NCI-H2029 treated with DMSO at 0.1 percent for 48 hours (cell line): Measurements from ENCODE around the gene FMO2.

Experiments used
- DNase-seq: peaks from one replicate; lab custom pipeline; 2025; lab: John Stamatoyannopoulos, UW

FMO2 gene

DNA sequence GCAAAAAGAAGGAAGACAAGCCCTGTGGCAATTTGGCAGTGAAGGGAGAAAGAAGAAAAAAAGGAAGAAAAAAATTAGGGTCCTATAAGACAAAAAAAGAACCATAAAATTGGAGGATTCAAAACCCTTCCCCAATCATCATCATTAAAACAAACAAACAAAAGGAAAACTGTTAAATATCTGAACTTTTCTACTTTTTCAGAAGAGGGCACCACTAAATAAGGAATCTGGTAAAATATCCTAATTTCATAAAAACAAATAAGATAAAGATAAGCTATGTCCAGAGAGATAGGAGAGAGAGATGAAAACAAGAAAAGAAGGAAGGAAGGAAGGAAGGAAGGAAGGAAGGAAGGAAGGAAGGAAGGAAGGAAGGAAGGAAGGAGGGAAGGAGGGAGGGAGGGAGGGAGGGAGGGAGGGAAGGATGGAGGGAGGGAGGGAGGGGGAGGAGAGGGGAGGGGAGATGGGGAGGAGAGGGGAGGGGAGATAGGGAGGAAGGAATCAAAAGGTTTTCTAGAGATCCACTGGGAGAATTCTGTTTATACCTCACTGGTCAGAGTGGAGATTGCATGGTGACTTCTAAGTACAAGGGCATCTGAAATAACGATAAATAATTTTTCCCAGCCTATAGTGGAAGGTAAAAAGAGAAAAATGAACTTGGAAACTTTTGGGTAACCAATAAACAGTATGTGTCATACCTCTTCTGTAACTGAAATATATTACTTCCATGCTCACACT, 10.4 kb upstream of the FMO2 start:
- DNase-seq, result no peak

DNA sequence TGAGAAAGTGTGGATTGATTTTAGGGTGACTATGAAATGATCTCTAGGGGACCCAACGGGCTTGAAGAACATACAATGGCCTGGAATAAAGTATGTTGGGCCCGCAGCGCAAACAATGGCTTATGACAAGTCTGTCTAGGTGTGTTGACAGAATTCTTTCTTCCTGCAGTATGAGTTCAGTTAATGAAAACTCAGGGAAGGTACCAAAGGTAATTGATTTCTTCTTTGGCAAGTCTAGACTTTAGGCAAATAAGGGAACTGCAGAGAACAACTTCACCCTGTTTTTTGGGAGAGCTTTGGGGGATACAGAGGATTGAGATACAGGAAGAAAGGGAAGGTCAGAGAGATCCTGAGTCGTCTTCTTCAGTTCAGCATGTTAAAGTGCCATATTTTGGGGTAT, 7.8 kb upstream of the FMO2 start:
- DNase-seq, result no peak

DNA sequence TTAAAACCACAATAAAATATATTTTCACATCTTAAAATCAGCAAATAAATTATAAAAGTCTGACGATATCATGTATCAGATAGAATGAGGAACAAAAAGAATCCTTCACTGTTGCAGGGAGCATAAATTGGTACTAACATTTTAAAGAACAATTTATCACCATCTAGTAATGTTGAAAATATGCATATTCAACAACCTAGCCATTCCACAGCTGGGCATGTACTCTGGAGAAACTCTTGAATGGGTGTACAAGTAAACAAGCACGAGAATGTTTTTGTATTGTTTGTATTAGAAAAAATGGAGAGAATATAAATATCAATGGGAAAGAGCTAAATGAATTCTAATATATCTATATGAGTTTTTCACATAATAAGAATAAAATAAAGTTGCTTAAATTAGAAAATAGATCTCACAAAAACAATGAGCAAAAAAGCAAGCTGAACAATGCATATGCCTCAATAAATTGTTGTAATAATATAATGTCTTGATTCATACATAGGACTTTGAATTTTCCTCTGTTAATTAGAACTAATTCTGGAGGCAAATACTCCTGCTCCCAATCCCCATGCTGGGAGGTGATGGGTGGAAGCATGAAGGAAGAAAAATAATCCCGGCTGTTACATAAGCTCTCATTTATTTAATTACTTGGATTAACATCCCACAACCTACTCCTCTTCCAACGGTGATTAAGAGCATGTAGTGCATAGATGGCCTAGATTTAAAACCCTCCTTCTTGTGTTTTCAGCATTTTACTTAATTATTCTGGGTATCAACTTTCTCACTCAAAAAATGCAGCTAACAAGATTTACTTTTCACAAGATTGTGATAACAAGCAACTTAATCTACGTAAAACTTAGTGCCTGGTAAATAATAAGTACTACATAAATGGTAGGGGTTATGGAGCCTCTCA, 5.5 kb upstream of the FMO2 start:
- DNase-seq, result no peak

DNA sequence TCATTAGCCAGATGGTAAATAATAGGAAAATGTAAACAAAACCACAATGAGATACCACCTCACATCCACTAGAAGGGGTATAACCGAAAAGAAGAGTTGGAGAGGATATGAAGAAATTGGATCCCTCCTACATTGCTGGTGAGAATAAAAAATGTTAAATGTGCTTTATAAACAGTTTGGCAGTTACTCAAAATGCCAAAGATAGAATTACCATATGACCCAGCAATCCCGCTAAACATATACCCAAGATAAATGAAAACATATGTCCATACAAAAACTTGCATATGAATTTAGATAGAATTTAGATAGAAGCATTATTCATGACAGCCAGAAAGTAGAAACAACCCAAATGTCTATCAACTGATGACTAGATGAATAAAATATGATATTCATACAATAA, 4.4 kb upstream of the FMO2 start:
- DNase-seq, result no peak

DNA sequence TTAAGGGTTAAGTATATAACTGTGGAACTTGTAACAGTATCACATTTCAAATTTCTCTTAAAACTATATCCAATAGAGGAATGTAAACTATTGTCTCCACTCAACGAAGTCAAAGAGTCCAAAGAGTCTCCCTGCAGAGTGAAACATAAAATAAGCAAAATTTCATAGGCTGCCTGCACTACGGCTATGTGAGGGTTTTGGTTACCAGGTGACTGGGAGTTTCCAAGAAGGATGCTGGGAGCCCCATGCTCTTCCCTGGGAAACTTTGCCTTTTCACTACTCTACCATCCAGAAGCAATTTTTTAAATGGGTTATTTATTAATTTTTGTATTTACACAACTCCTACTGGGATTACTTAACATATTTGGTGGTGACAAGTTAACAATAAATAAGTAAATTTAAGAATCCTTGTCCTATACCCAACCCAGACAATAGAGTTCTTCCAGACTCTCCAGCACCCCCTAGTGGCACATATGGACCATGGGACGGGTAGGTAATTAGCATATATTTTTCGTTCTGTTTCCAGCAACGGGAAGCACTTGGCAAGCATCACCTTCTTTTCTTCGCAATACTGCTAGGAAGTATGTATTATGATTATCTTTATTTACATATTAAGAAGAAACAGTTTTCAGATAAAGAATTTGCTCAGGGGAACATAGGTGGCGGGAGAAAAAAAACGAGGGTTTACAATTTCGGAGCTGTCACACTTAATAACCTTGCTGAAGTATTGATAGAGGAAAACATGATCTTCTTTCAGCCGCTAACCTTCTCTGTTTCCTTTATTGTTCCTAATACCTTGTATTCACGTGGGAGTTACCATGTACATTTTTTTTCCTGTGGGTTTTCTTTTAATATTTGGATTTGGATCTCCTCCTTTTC, 3.5 kb downstream of the FMO2 start:
- DNase-seq, result peak; percentile 9

DNA sequence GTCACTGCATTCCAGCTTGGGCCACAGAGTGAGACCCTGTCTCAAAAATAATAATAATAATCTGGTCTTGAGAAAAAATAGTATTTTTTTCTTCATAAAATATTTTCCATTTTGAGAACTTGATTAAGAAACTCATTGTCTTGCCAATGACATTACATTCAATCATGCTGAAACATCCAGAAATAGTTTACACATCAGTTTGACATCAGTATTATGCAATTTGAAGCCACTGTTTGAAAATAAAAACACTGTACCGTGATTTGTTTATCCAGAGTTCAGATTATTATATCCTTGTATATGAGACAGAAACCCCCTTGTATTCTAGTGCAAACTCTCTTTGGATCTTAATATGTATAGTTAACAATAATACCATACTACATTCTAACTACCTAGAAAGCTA, 6.9 kb downstream of the FMO2 start:
- DNase-seq, result no peak

DNA sequence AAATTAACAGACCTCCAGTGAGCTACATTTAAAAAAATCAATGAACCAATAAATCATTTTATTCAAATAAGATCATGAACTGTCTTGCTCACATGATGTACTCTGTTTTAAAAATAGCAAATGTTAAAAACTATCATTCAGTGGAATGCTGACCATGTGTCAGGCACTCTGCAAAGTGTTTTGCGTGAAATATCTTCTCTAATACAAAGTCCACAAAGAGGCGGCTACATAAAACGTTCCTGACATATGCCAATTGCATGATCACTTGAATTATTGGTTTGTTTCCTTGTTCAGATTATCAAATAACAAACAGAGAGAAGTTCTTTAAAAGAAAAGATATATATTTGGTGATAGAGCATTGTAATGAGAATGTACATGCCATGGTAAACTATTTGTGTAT, 10.7 kb downstream of the FMO2 start:
- no peak for DNase-seq

DNA sequence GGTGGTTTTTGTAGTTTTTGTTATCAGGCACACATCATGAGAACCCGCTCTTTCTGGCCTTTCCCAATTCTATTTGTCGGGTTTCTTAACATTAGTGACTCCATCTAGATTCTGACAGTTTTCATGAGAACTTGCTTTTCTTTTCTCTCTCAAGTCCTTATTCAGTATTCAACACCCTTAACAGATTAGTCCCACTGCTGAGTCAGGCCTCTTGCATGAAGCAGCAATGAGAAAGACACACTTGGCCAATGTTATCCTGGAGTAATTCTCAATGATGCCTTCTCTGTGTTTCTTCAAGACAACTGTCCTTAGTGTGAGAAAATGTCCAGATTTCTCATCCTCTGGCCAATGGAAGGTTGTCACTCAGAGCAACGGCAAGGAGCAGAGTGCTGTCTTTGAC, 11.3 kb downstream of the FMO2 start:
- no peak for DNase-seq

DNA sequence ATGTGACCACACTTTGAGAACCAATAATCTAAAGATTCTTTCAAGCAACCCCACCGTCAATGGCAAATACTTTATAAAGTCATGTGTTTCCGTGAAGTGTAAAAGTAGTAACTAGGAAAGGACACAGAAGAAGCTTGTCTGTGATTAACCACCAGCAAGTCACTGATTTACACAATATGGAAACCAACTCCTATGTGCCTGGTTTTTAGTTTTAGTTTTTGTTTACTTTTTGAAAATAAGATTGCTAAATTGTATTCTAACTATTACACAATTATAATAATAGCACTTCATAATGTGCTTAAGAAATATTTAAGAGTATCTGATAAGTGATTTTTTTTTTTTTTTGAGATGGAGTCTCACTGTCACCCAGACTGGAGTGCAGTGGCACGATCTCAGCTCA, 13.0 kb downstream of the FMO2 start:
- no peak for DNase-seq

DNA sequence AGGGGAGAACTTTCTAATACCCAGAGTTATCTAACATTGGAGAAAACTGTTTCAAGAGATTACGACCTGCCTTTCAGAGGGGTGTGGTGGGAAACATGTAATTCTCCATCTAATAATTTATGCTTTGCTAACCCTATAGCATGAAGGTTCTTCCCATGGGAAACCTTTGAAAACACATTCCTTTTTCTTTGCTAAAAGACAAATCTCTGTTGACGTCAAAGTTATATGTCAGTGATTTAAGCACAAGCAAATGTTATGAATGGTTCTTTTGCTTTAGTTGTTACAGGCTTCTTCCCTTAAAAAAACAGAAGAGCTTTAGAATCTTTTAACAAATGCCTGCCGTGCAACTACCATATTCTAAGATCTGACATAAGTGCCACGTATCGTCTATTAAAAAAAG, 19.2 kb downstream of the FMO2 start:
- no peak for DNase-seq

DNA sequence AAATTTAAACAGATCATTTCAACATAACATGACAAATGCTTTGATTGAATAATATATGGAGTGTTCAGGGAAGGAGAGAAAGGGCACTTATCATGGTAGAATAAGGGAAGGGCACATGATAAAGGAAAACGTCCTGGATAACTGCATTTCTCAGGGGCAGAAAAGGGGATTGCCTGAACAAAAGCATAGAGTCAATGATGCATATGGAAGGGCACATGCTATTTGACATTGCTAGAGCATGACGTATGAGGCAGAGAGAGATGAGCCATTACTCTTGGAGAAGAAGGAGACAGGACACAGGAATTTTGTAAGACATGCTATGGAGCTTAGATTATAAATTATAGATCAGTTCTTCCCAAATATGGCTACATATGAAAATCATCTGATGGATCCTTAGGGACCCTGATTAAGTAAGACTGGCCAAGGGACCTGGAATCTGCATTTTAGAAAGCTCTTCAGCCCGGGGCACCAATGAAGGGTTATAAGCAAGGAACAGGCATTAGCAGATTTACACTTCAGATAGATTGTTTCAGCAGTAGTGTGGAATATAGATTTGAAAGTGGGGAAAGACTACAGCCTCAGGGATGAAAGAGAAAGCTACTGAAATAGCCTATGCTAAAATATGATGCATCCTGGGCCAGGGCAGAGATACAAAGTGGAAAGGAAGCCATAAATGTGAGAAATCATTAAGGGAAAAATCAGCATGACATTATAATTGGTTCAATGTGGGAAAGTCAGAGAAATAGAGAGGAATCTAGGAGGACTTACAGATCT, 21.3 kb downstream of the FMO2 start:
- DNase-seq, result no peak

DNA sequence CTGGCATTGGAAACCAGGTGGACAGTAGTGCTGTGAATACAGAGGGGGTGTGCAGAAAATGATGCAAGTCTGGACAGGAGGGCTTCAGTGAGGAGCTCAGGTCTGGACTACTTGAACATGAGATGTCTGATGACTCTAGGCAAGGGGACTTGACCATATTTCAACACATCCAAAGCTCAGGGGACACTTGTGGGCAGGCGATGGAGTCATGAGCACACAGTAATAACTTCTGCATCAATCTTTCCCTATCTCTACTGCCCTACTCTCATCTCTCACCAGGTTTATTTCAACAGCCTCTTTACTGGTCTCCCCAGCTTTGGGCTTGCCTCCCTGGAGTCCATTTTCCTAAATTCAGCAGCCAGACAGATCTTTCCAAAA, 21.9 kb downstream of the FMO2 start:
- DNase-seq, result no peak

DNA sequence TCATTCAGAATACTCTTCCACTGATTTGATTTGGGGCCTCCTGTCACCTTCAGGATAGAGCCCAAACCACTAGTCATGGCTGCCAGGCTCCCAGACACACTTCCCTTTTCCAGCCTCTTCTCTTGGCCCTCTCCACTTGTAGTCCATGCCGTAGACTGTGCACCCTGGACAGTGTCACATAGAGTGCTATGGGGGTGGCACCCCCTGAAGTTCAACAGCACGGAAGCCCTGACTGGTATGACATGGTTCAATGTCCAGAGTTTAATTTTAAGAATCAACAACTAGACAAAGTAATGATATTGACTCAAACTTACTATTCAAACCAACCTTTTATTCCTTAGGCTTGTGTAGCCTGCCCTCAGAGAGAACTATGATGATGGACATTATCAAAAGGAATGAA, 22.3 kb downstream of the FMO2 start:
- no peak for DNase-seq

DNA sequence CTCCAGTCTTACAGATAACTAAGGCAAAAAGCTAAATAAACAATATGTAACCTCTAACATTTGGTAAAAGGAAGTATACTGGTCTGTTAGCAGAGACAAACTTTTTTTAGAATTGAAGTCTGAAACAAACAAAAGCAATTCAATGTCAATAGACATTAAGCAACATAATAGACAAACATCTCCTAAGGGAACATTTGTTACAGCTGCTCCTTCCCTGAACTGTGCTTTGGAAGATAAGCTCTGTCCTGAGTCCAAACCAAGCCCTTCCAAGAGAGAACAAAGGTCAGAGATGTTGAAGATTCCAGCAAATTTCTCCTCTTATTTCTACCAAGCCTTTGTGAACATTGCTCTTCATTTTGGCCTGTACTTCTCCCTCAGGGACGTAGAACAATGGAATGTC, 25.3 kb downstream of the FMO2 start:
- DNase-seq, result no peak

DNA sequence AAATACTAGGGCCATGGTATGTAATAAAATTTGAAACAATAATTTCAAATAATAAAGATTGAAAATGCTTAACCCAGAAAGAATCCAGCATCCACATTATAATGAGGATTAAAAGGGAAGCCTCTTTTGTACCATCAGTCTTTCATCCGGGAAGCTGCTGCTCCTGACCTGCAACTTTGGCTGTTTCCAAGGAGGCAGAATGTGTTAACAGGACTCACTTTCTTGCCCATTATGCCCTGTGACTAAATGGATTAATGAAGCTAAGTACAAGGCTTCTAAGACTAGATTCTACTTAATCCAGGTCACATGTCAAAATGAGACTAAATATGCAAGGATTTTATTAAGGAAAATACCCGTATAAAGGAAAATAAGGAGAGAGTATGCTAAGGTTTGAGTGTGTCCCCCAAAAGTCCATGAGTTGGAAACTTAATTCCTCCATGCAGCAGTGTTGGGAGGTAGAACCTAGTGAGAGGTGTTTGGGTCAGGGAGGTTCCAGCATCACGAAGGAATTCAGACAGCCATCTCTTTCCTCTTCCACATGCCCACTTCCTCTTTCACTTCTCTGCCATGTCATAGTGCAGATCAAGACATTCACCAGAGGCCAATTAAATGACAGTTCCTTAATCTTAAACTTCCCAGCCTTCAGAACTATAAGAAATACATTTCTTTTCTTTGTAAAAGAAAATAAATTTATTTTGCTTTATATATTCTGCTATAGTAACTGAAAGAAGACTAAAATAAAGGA, 27.7 kb downstream of the FMO2 start:
- DNase-seq, result no peak

DNA sequence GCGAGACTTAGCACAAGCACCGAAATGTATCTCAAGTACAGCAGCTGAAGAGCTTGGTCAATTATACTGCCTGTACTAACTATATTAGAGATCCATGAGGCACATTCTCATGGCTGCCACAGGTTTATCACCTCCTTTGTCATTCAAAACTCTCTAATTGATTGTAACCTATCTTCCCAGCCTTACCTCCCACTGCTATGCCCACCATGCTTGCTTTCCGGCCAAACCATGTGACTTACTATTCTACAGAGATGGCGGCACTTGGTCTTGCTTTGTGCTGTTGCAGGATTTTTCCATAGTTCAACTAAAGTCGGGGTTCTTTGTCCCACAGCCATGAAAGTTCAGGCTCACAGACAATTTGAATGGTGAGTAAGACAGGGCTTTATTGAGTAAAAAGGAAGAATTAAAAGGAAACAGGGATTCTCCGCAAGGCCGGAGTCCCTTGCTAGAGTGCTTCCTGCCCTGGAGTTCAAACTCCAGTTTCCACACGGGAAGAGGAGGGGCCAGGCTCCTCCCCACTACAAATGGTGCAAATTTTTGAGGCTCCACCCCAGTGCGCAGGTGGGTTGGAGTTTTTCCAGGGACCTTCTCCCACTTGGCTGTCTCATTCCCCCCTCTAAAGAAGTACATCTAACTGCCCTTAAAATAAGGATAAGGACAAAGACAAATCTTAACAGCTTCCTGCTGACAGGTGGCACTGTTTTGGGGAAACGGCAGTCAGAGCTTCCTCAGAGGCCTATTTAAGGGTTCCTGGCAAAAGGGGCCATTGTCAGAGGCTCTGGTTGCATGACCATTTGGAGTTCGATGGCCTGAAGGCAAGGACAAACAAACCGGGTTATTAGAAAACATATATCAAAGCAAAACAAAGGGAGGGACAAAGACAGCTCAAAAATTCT, 28.7 kb downstream of the FMO2 start:
- DNase-seq, result no peak

DNA sequence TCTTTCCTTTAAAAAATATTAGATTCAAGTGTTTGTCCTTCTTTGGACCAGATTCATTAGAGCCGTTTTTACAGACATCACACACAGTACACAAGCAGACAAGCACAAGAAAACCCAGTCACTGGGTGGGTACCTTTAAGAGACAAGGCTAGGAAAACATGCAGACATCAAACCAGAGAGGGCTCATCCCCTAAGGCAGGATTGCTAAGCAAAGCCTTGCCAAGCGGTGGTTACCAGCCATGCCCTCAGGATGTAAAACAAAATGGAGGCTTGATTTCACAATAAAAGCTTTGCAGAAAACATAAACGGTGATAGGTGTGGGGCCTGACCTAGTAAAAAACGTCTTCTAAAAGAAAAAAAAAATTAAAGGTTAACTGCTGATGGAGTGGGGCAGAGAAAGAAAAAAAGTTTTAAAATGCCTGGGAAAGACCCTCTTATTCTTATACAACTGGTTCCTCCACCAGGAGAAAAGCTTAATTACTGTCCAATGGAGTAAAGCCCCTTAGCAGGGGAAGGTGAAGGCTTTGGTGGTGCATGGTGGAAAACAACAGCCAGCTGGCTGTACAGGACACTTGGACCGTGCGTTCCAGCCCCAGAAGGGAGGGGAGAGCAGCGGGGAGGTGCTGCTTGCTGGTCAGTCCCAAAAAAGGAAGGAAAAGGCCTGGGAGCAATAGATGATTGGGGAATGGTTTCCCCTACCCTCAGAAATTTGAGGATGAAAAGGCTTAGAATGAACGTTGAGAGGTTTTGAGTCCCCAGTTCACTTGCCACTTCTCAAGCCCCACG, 32.8 kb downstream of the FMO2 start:
- DNase-seq, result no peak

DNA sequence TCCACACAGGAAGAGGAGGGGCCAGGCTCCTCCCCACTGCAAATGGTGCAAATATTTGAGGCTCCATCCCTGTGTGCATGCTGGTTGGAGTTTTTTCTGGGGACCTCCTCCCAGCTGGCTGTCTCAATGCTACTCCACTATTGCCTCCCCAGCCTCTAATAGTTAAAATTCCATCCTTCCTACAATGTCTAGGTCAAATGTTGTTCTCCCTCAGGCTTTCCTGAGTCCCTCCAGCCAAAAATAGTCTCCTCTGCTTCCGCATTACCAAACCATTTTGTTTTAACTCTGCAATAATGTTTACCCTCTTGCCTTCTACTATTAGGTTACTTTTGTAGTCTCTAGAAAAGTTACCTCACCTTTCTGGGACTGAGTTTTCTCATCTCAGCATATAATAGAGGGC, 33.6 kb downstream of the FMO2 start:
- no peak for DNase-seq
